NCI-H1105 treated with DMSO at 0.1 percent for 48 hours (cell line): Measurements from ENCODE around the gene OPCML.

Experiments used
- DNase-seq: peaks from one replicate; lab custom pipeline; 2025; lab: John Stamatoyannopoulos, UW

Gene OPCML

GRCh38 chr11:132941024-132941646 is 591.2 kb downstream of the OPCML start:
- peak; percentile 78 for DNase-seq

- no peak for DNase-seq
Observed at GRCh38 chr11:132937016-132937415, 595.3 kb downstream of the OPCML start.

- DNase-seq, result no peak
Observed at GRCh38 chr11:132935383-132935782, 596.9 kb downstream of the OPCML start.

GRCh38 chr11:132933703-132934102 is 598.6 kb downstream of the OPCML start:
- DNase-seq, result no peak

GRCh38 chr11:132925825-132926469 is 606.4 kb downstream of the OPCML start:
- peak; percentile 42 for DNase-seq

- DNase-seq, result no peak
Observed at GRCh38 chr11:132921597-132921996, 610.7 kb downstream of the OPCML start.

GRCh38 chr11:132920451-132921096 is 611.7 kb downstream of the OPCML start:
- DNase-seq, result no peak

GRCh38 chr11:132914600-132914999 is 617.7 kb downstream of the OPCML start:
- DNase-seq, result no peak

GRCh38 chr11:132913886-132914285 is 618.4 kb downstream of the OPCML start:
- no peak for DNase-seq

GRCh38 chr11:132913295-132913694 is 619.0 kb downstream of the OPCML start:
- no peak for DNase-seq

- DNase-seq, result peak; percentile 53
Observed at GRCh38 chr11:132911186-132911585, 621.1 kb downstream of the OPCML start.

GRCh38 chr11:132910011-132910760 is 622.1 kb downstream of the OPCML start:
- no peak for DNase-seq

GRCh38 chr11:132909021-132909606 is 623.2 kb downstream of the OPCML start:
- no peak for DNase-seq

GRCh38 chr11:132908414-132908810 is 623.9 kb downstream of the OPCML start:
- no peak for DNase-seq

- no peak for DNase-seq
Observed at GRCh38 chr11:132907651-132908413, 624.5 kb downstream of the OPCML start.

GRCh38 chr11:132904607-132905006 is 627.7 kb downstream of the OPCML start:
- peak; percentile 42 for DNase-seq

GRCh38 chr11:132904091-132904490 is 628.2 kb downstream of the OPCML start:
- DNase-seq, result no peak

GRCh38 chr11:132901638-132902471 is 630.4 kb downstream of the OPCML start:
- DNase-seq, result no peak

GRCh38 chr11:132898676-132899075 is 633.6 kb downstream of the OPCML start:
- no peak for DNase-seq

GRCh38 chr11:132898021-132898420 is 634.3 kb downstream of the OPCML start:
- no peak for DNase-seq

- no peak for DNase-seq
Observed at GRCh38 chr11:132895340-132895739, 637.0 kb downstream of the OPCML start.
